Uterus (tissue), 2 donors: ENCODE data around the gene GPR152.

Source experiments
- CTCF ChIP-seq, 4 experiments: fragments of 200-600 bp in 2 of 4; fragments of 450-650 bp in 2 of 4; sonication (generic) in 2 of 4; IDR thresholded peaks; one replicate each; pipeline ENCODE4 v1.5.1; 2016 to 2019; ENCODE audit warnings: antibody characterized with exemption in 4 of 4, mild to moderate bottlenecking in 2 of 4, moderate library complexity in 1 of 4
- POLR2A ChIP-seq, 2 donors: fragments of 450-650 bp; IDR thresholded peaks; one replicate each; pipeline ENCODE4 v1.6.1; 2016; ENCODE audit warnings: antibody characterized with exemption in 2 of 2, mild to moderate bottlenecking in 1 of 2, moderate library complexity in 1 of 2

GRCh38 chr11:67497656-67498291 is 45.2 kb upstream of the GPR152 start:
- TF ChIP-seq POLR2A (IDR thresholded peaks at IDR 0.05), result no peak
- TF ChIP-seq CTCF (IDR thresholded peaks at IDR 0.05), result no peak
